ENCODE measurements around the gene SPHK2.

Gene SPHK2

GRCh38 chr19:48613852-48614435 lies 5.4 kb upstream of the SPHK2 start:
- DNase-seq (ENCODE audit: low read depth), result no peak
- TF ChIP-seq CTCF (IDR thresholded peaks at IDR 0.05; ENCODE audit: control insufficient read depth, extremely low read depth, insufficient read depth), result no peak
- no peak overlapping the region for H3K4me3 ChIP-seq (ENCODE audit: low read depth, low read length)

GRCh38 chr19:48614436-48615230 lies 4.7 kb upstream of the SPHK2 start, which contains the start of gene FAM83E:
TSS of gene FAM83E (minus strand) at chr19:48615076. CDS start at chr19:48613372, 1,704 bp downstream.
- no peak within 1 kb of the TSS; the same call in 1 of the 2 replicates for H3K4me3 ChIP-seq (ENCODE audit: low read depth, low read length)
- no peak for DNase-seq (ENCODE audit: low read depth)
- no peak for TF ChIP-seq CTCF (IDR thresholded peaks at IDR 0.05; ENCODE audit: control insufficient read depth, extremely low read depth, insufficient read depth)

- TF ChIP-seq CTCF (IDR thresholded peaks at IDR 0.05; ENCODE audit: control insufficient read depth, extremely low read depth, insufficient read depth), result no peak
- H3K4me3 ChIP-seq (ENCODE audit: low read depth, low read length), result no peak overlapping the region
- DNase-seq (ENCODE audit: low read depth), result no peak
Measured at GRCh38 chr19:48615231-48616040, 3.9 kb upstream of the SPHK2 start.

- no peak for DNase-seq (ENCODE audit: low read depth)
- peak overlapping the region; percentile 91 for H3K4me3 ChIP-seq (ENCODE audit: low read depth, low read length)
- no peak for TF ChIP-seq CTCF (IDR thresholded peaks at IDR 0.05; ENCODE audit: control insufficient read depth, extremely low read depth, insufficient read depth)
Measured at GRCh38 chr19:48616041-48616436, 3.3 kb upstream of the SPHK2 start.

- TF ChIP-seq CTCF (IDR thresholded peaks at IDR 0.05; ENCODE audit: control insufficient read depth, extremely low read depth, insufficient read depth), result no peak
- H3K4me3 ChIP-seq (ENCODE audit: low read depth, low read length), result peak overlapping the region; percentile 91
- no peak for DNase-seq (ENCODE audit: low read depth)
Measured at GRCh38 chr19:48616491-48617056, 2.7 kb upstream of the SPHK2 start.

- no peak for DNase-seq (ENCODE audit: low read depth)
- H3K4me3 ChIP-seq (ENCODE audit: low read depth, low read length), result peak overlapping the region; percentile 91
- no peak for TF ChIP-seq CTCF (IDR thresholded peaks at IDR 0.05; ENCODE audit: control insufficient read depth, extremely low read depth, insufficient read depth)
Measured at GRCh38 chr19:48617146-48617937, 2.0 kb upstream of the SPHK2 start.

All from LNCaP clone FGC (cell line).